GM19328 (cell line): ENCODE data around the gene MAEA.

Experiments
- ATAC-seq: cut with Tn5 transposase; IDR thresholded peaks from one replicate; pipeline ENCODE4 v1.9.1; 2021; ENCODE audit warnings: mild to moderate bottlenecking, moderate library complexity; ENCODE audit not compliant: unreplicated experiment

The MAEA gene

DNA sequence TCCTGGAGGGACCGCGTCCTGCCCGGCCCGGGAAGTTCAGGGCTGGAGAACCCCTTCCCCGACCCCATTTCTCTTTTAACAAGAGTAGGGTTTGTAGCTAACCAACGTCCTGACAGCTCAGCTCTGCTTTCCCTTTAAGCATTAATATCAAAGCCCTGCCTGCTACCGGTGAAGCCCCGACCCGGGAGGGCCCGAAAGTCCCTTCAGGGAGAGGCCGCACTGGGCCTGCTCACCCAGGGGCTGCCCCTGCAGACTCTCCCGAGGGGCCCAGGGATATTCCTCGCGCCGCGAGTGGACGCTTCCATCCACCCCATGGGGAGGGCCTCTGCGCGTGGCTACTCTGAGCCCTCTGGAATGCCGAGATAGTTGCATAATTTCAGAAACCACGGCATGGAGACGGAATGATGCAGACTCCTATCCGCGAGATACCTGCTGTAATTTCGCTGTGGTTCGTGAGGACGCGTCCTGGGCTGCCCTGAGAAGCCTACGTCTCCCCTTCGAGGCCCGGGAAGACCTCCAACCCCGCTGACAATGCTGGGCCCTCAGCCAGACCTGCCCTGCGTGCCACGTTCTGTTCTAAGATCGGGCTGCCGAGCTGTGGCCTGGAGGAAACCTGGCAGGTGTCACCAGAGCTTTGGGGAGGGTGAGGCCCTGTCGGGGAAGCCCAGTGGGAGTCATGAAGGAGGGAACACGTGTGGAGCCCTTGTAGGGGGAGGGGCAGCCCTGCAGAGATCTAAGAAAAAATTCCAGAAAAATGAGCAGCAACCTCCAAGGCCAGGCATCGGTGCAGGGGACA lies 39.8 kb upstream of the MAEA start:
- ATAC-seq = no peak

DNA sequence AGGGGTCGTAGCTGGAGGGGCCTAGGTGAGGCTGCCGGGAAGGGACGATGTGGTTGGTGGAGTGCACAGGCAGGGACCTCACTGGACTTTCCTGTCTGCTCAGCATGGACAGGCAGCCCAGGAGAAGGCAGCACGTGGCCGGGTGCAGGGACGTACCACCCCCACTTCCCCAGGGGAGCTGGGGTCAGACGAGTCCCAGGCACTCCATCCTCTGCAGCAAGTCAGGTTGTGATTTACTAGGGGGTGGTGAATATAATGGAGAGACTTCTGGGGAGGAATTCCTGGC lies 39.2 kb upstream of the MAEA start:
- no peak for ATAC-seq

DNA sequence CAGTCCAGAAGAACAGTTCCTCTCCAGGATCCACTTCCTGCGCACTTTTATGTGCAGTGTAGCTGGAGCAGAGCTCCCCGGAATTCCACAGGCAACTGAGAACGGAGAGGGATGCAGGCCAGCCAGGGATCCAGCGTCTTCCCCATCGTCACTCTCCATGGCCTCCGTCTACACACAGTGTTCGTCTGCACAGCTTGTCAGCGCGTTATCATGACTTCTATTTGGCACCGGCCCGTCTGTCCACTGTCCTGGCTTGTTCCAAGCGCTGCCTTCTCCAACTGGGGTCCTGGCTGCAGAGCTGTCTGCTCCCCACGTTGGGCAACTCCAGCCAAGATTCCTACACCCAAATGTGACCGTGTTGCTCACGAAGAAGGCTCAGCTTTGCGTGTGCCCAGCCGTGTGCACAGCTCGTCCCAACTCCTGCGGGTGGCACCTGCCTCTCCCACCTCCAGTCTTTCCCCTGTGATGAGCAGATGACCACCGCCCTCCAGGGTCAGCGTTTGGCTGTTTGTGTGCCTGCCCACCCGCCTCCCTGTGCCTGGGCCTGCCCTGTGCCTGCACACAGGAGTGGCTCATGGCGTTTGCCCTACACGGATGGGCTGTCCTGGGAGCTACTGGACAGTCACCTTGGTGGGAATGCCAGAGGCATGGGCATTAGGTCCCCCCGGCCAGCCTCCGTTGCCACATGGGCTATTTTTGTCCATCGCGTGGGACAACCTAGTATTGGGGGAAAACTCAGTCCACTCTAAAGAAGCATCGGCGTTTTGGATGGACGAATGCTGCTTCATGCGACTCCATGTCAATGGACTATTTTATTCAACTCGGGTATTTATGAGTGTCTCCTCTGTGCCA lies 38.5 kb upstream of the MAEA start:
- no peak for ATAC-seq

GRCh38 chr4:1251773-1252066 lies 38.0 kb upstream of the MAEA start:
- no peak for ATAC-seq

DNA sequence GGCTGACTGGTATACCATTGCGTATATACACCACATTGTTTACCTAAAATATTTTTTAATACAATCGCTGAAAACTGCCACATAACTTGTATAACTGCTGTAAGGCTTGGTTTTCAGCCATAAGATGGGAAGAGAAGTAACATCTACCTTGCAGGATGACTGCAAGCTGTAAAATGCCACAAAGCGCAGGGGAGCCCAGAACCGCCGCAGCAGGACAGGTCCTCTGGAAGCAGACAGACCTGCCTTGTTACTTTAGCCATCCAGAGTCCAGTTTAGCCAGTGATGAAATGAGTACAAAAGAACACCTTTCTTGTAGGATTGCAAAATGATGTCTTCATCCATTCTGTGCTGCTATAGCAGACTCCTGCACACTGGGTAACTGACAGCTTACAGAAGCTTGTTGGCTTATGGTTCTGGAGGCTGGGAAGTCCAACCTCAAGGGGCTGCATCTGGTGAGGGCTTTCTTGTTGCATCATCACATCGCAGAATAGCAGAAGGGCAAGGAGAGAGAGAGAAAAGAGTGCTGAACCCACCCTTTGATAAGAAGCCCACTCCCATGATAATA lies 36.7 kb upstream of the MAEA start:
- no peak for ATAC-seq

- no peak for ATAC-seq
Measured at GRCh38 chr4:1253831-1254230, 35.9 kb upstream of the MAEA start.

- ATAC-seq = no peak
Measured at GRCh38 chr4:1255151-1255550, 34.5 kb upstream of the MAEA start.

GRCh38 chr4:1255699-1256098 lies 34.0 kb upstream of the MAEA start:
- no peak for ATAC-seq

DNA sequence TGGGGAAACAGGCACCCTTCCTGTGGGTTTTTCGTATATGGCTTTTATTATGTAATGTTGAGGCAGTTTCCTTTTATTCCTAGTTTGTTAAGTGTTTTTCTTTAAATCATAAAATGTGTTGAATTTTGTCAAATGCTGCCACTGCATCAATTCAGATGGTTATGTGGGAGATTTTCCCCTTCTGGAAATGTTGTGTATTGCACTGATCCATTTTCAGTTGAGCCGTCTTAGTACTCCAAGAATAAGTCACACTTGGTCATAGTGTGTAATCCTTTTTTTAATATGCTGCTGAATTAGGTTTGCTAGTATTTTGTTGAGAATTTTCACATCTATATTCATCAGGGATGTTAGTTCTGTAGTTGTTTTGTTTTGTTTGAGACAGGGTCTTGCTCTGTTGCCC lies 31.2 kb upstream of the MAEA start:
- no peak for ATAC-seq

DNA sequence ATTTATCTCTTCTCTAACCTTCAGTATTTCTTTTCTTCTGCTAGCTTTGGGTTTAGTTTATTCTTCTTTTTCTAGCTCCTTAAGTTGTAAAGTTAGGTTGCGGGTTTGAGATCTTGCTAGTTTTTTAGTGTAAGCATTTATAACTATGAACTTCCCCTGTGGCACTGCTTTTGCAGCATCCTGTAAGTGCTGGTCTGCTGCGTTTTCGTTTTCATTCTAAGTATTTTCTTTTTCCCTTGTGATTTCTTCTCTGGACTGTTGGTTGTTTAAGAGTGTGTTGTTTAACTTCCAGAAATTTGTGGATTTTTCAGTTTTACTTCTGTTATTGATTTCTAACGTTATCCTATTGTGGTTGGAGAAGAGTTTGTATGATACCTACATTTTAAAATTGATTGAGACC lies 29.7 kb upstream of the MAEA start:
- no peak for ATAC-seq

DNA sequence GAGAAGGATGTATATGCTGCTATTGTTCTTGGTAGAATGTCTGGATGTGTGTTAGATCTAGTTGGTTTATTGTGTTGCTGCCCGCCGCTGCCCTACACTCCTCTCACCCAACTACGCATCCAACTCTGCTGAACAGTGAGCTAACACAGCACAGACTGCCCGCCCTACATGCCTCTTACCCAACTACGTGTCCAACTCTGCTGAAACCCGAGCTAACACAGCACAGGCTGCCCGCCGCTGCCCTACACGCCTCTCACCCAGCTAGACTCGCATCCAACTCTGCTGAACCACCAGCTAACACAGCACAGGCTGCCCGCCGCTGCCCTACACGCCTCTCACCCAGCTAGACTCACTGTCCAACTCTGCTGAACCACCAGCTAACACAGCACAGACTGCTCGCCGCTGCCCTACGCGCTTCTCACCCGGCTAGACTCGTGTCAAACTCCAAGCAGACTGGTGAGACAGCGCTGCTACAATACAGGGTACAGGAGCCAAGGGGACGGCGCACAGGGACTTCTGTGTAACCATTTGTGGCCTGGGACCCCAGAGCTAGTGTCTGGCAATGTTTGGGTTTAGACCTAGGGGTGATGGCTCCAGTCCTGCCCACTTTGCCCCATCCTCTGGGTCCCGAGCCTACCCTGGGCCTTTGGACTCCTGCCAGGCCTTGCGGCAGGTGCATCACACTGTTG lies 29.1 kb upstream of the MAEA start:
- ATAC-seq = no peak

DNA sequence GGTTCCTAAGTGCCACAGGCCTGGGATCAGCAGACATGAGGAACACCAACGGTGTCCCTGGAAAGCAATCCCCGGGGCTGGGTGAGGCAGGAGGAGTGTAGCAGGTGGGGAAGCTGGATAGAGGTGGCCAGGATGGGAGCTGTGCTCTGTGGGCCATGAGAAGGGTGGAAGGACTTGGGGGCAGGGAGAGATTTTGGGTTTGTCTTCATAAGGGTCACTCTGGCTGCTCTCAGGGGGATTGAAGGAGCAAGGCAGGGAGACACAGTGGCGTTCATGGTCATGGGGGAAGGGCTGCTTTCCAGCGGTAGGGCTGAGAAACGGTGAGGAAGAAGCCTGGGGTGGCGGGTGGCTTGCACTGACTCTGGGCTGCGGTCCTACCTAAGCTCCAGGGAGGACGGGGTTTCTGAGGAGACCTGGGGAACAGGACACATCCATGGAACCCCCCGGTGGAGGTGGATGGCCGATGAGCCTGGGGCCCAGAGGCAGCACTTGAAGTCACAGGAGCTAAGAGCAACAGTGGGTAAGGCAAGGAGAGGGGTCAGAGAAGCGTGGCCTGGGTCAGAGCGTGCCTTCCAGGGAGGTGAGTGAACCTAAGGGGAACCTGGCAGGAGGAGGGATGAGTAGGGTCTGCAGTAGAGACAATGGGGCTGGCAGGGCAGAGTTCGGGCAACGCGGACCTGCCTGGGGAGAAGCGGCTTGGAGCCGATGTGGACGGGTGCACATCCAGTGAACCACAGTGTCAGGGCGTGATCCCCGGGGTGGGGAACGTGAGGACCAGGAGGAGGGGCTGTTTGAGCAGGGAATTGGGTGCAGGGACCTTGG lies 28.4 kb upstream of the MAEA start:
- ATAC-seq = no peak

GRCh38 chr4:1264942-1265341 lies 24.7 kb upstream of the MAEA start:
- ATAC-seq = no peak

GRCh38 chr4:1265351-1265750 lies 24.3 kb upstream of the MAEA start:
- ATAC-seq = no peak

DNA sequence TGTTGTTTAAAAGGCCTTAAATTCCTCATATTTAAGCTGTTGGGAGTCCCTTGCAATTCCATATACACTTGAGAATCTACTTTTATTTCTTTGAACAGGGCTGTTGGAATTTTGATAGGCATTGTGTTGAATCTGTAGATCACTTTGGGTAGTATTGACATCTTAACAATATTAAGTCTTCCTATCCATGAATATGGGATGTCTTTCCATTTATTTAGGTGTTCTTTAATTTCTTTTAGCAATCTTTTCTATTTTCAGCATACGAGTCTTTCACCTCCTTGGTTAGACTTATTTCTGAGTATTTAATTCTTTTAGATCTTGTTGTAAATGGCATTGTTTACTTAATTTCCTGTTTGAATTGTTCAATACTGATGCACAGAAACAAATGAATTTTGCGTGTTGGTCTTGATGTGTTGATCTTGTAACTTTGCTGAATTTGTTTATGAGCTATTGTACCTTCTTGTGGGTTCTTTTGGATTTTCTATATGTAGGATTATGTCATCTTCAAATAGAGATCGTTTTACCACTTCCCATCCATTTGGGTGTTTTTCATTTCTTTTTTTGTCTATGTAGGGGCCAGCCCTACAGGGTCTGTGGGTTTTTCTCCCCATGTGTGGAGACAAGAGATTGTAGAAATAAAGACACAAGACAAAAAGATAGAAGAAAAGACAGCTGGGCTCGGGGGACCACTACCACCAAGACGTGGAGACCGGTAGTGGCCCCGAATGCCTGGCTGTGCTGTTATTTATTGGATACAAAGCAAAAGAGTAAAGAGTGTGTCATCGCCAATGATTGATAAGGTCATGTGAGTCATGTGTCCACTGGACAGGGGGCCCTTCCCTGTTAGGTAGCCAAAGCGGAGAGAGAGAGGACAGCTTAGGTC lies 22.6 kb upstream of the MAEA start:
- no peak for ATAC-seq

DNA sequence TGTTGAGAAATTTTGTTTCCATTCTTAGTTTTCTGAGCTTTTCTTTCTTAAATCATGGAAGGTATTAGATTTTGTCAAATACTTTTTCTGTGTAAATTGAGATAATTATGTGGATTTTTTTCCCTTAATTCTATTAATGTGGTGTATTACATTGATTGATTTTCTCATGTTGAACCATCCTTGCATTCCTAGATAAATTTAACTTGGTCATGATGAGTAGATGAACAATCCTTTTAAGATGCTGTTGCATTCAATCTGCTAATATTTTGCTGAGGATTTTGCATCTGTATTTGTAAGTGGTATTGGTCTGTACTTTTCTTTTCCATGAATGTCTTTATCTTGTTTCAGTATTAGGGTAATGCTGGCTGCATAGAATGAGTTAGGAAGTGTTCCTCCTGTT lies 20.5 kb upstream of the MAEA start:
- ATAC-seq = no peak

GRCh38 chr4:1271686-1272085 lies 18.0 kb upstream of the MAEA start:
- ATAC-seq = no peak

GRCh38 chr4:1274871-1275270 lies 14.8 kb upstream of the MAEA start:
- ATAC-seq = no peak

GRCh38 chr4:1276984-1277383 lies 12.7 kb upstream of the MAEA start:
- ATAC-seq = no peak
